Bronchial epithelial cell (primary cell): ENCODE results near the gene KLK10. TPM values are rescaled to one million over a fixed set of nuclear protein-coding genes. Genes with fewer than 3 reads are reported as not detected.

ENCODE experiments used
- DNase-seq: peaks from one replicate; pipeline ENCODE4 v3.0.0-alpha.2; 2010; ENCODE audit warnings: low read depth
- FAIRE-seq: peaks from 2 replicates; lab custom pipeline; 2011; peaks lifted over from hg19 to GRCh38; lab: Jason Lieb, UNC
- H3K27me3 ChIP-seq: 2 replicates; pipeline ENCODE4 v1.5.1; 2011; ENCODE audit warnings: low read length; ENCODE audit not compliant: control insufficient read depth, insufficient read depth
- H3K36me3 ChIP-seq: 2 replicates; pipeline ENCODE4 v1.5.1; 2011; ENCODE audit warnings: low read length; ENCODE audit not compliant: control insufficient read depth, insufficient read depth
- H3K4me3 ChIP-seq: 2 replicates; pipeline ENCODE4 v1.5.1; 2011; ENCODE audit warnings: mild to moderate bottlenecking, low read depth, low read length, control low read depth
- total RNA-seq: library from RNA; depleted of rRNA; stranded (reverse); fragments of >200 nt; gene quantifications from 2 replicates; pipeline ENCODE4 v1.2.1, GENCODE V29; 2014
- TF ChIP-seq, protein P1 (sequence below): IDR thresholded peaks from 2 replicates; pipeline ENCODE4 v1.5.1; 2011; ENCODE audit warnings: mild to moderate bottlenecking, moderate library complexity, low read length, control low read depth, inconsistent platforms; ENCODE audit not compliant: insufficient read depth, severe bottlenecking

The KLK10 gene
- total RNA-seq, 1 donor from 2014 or later, result 6.6 TPM

DNA sequence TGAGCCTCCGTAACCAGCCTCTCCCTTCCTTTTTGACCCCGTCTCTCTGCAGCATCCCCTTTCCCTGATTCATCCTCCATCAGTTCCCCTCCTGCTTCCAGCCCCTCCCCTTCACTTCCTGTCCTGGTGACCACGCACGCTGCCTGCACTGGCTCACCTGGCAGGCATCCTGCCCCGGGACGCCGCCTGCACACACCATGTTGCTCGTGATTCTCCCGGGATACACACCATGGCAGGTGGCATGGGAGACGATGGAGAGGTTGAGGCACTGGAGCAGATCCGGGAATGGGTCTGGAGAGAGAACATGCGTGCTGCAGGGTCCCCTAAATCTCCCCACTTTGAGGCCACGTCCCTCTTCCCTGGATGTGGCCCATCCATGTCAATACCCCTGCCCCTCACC, 11.1 kb upstream of the KLK10 start:
- DNase-seq (no peak), FAIRE-seq (no peak)
- Histone ChIP-seq H3K4me3 (no peak overlapping the region), H3K36me3 (no peaks in the 10 kb centered on the region), H3K27me3 (peaks cover 4% of the 10 kb centered on the region)
- TF ChIP-seq, protein P1, sequence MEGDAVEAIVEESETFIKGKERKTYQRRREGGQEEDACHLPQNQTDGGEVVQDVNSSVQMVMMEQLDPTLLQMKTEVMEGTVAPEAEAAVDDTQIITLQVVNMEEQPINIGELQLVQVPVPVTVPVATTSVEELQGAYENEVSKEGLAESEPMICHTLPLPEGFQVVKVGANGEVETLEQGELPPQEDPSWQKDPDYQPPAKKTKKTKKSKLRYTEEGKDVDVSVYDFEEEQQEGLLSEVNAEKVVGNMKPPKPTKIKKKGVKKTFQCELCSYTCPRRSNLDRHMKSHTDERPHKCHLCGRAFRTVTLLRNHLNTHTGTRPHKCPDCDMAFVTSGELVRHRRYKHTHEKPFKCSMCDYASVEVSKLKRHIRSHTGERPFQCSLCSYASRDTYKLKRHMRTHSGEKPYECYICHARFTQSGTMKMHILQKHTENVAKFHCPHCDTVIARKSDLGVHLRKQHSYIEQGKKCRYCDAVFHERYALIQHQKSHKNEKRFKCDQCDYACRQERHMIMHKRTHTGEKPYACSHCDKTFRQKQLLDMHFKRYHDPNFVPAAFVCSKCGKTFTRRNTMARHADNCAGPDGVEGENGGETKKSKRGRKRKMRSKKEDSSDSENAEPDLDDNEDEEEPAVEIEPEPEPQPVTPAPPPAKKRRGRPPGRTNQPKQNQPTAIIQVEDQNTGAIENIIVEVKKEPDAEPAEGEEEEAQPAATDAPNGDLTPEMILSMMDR, result no peak

DNA sequence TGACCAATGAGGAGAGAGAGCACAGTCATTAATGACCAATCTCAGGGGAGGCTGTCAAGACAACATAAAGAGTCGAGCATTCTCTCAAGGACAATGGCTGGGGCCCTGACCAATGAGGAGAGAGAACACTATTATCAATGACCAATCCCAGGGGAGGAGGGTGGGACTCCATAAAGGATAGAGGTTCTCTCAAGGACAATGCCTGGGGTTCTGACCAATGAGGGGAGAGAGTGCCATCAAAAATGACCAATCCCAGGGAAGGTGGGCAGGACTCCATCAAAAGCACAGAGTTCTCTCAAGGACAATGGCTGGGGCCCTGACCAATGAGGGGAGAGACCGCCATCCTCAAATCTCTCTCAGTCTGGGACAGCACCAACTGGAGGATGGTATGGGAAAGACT, 10.2 kb upstream of the KLK10 start:
- DNase-seq (no peak), FAIRE-seq (no peak)
- Histone ChIP-seq H3K4me3 (no peak overlapping the region), H3K27me3 (peaks cover 4% of the 10 kb centered on the region), H3K36me3 (no peaks in the 10 kb centered on the region)
- TF ChIP-seq, protein P1, result no peak

DNA sequence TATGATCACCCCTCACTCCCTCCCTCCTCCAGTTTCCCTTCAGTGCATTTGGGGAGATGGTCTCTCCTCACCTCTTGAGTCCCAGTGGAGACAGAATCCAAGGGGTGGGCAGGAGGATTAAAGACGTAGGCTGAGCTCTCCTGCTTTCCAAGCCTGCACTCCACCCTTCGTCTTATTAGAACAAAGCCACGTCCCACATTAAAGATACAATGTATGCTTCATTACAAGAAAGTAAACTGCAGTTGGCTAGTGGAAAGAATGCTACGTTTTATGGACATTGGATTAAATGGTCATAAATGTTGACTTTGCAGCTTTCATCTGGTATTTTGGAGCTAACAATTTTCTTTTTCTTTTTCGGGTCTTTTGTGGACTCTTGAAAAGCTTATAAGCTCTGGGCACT, 8.4 kb upstream of the KLK10 start:
- Histone ChIP-seq H3K27me3 (peaks cover 2% of the 10 kb centered on the region), H3K36me3 (no peaks in the 10 kb centered on the region), H3K4me3 (no peak overlapping the region)
- TF ChIP-seq, protein P1, result no peak
- DNase-seq (no peak), FAIRE-seq (peak; percentile 40)

DNA sequence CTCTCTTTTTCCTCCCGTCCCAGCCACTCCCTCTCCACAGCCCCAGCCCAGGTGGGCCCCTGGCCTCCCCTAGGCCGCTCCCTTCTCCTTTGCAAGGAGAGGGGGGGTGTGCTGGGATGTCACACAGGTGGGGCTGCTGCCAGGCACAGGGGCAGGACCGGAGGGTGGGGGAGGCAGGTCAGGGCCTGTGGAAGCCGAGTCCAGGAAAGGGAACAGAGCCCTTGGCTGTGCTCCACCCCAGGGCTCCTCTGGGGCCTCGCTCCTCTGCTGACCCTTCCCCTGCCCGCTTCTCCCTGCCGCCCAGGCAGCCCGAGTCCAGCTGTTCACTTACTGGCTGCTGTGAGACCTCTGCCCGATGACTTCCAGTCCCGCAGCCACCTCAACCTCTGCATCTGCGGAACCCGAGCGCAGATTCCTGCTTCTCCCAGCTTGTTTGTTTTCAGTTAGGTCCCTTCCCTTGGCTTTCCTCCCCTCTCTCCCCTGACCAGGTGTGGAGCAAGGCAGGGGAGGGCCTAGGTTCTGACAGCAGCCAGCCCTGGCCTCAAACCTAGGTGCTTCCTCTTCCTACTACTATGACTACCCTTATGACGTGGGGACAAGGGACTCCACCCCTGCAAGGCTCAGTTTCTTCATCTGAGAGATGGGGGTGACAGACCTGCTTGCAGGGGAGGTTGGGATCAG, 7.8 kb upstream of the KLK10 start:
- TF ChIP-seq, protein P1, result no peak
- no peaks in the 10 kb centered on the region for H3K36me3 ChIP-seq
- DNase-seq (no peak), FAIRE-seq (no peak)
- peaks cover 2% of the 10 kb centered on the region for H3K27me3 ChIP-seq
- peak overlapping the region; percentile 25 for H3K4me3 ChIP-seq

DNA sequence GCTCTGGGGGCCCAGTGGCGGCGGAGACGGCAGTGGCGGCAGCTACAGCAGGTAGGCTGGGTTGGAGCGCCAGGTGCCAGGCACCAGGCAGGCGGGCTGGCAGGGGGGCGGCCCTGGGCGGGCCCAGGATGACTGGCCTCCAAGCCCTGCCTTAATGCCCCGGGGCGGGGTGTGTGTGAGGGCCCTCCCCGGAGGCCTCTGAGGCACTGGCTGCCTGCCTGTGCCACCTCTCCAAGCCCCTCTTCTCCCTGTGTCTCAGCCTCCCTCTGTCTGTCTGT, 7.0 kb upstream of the KLK10 start, which contains the start of gene KLK11:
Gene KLK11, minus strand, starts transcription at position 63 of the 278 bp plus-strand sequence. CDS start 985 bp downstream, outside the sequence.
- Histone ChIP-seq H3K27me3 (peaks cover 2% of the 10 kb centered on the region), H3K36me3 (no peaks in the 10 kb centered on the region), H3K4me3 (peak within 1 kb of the TSS; percentile 27)
- FAIRE-seq, result no peak
- TF ChIP-seq, protein P1, result no peak
- DNase-seq, result no peak
